CD14-positive monocyte (primary cell): ENCODE measurements around the gene SH3BP5L. TPM values are rescaled to one million over a fixed set of nuclear protein-coding genes. Genes with fewer than 3 reads are reported as not detected.

Source experiments
- DNase-seq, 3 donors: peaks; one replicate each; pipeline ENCODE4 v3.0.0-alpha.2; 2011 to 2022
- H2AFZ ChIP-seq: 2 replicates; pipeline ENCODE4 v1.6.0; 2012; ENCODE audit warnings: mild to moderate bottlenecking, low read depth, low read length, inconsistent platforms; ENCODE audit not compliant: insufficient read depth, poor library complexity, severe bottlenecking
- H3K27ac ChIP-seq, 2 donors: 1 replicate in 1 of 2; 2 replicates in 1 of 2; pipeline ENCODE4 v1.5.1; 2012 to 2013; ENCODE audit warnings: low read length in 2 of 2, control low read depth in 1 of 2, inconsistent platforms in 1 of 2, low read depth in 1 of 2, mild to moderate bottlenecking in 1 of 2
- H3K27me3 ChIP-seq, 2 donors: one replicate each; pipeline versions ENCODE4 v1.6.0 to v1.6.1; 2011 to 2013; ENCODE audit warnings: low read length in 2 of 2; ENCODE audit not compliant: control insufficient read depth in 2 of 2, insufficient read depth in 2 of 2
- H3K36me3 ChIP-seq, 2 donors: replicated peaks in 1 of 2; 1 replicate in 1 of 2; 2 replicates in 1 of 2; pipeline versions ENCODE4 v1.5.1 to v1.6.1; 2012 to 2013; ENCODE audit warnings: low read length in 2 of 2, control low read depth in 1 of 2, inconsistent platforms in 1 of 2, mild to moderate bottlenecking in 1 of 2; ENCODE audit not compliant: insufficient read depth in 2 of 2, control insufficient read depth in 1 of 2
- H3K4me1 ChIP-seq, 2 donors: 1 replicate in 1 of 2; 2 replicates in 1 of 2; pipeline versions ENCODE4 v1.5.1 to v1.6.1; 2012 to 2013; ENCODE audit warnings: low read length in 2 of 2, control low read depth in 1 of 2, inconsistent platforms in 1 of 2, mild to moderate bottlenecking in 1 of 2, moderate library complexity in 1 of 2; ENCODE audit not compliant: insufficient read depth in 2 of 2, control insufficient read depth in 1 of 2
- H3K4me2 ChIP-seq: replicated peaks from 2 replicates; pipeline ENCODE3; 2012; ENCODE audit warnings: low read length, moderate library complexity, mild to moderate bottlenecking; ENCODE audit not compliant: poor library complexity, severe bottlenecking; ENCODE audit errors: extremely low read depth
- H3K4me3 ChIP-seq, 3 experiments: fragments of 200-600 bp in 1 of 3; sonication (generic) in 1 of 3; replicated peaks in 1 of 3; 1 replicate in 2 of 3; 2 replicates in 1 of 3; pipeline ENCODE4 v1.5.1; 2011 to 2013; ENCODE audit warnings: low read length in 3 of 3, mild to moderate bottlenecking in 3 of 3, control low read depth in 2 of 3, low read depth in 2 of 3, inconsistent platforms in 1 of 3, moderate library complexity in 1 of 3
- H3K79me2 ChIP-seq: 2 replicates; pipeline ENCODE4 v1.6.0; 2012; ENCODE audit warnings: mild to moderate bottlenecking, control low read depth, inconsistent platforms, low read length, moderate library complexity; ENCODE audit not compliant: insufficient read depth
- H3K9ac ChIP-seq: 2 replicates; pipeline ENCODE4 v1.6.0; 2017; ENCODE audit warnings: low read length, mild to moderate bottlenecking; ENCODE audit not compliant: insufficient read depth, poor library complexity, severe bottlenecking
- H3K9me3 ChIP-seq, 2 donors: replicated peaks in 1 of 2; 1 replicate in 1 of 2; 2 replicates in 1 of 2; pipeline versions ENCODE4 v1.5.1 to v1.6.1; 2012 to 2013; ENCODE audit warnings: low read length in 2 of 2, control low read depth in 1 of 2; ENCODE audit not compliant: control insufficient read depth in 1 of 2, insufficient read depth in 1 of 2
- H4K20me1 ChIP-seq: 2 replicates; pipeline ENCODE4 v1.6.0; 2012; ENCODE audit warnings: mild to moderate bottlenecking, low read length, control low read depth, moderate library complexity; ENCODE audit not compliant: insufficient read depth
- H3K27ac Mint-ChIP-seq, 7 donors: one replicate each; pipeline ENCODE4 v1.8.0; 2020; ENCODE audit warnings: mild to moderate bottlenecking in 7 of 7, mixed read lengths in 7 of 7, moderate library complexity in 6 of 7, inconsistent platforms in 2 of 7
- H3K27me3 Mint-ChIP-seq, 3 donors: one replicate each; pipeline ENCODE4 v1.8.0; 2021 to 2022; ENCODE audit warnings: low read depth in 3 of 3, mild to moderate bottlenecking in 3 of 3, mixed read lengths in 3 of 3, moderate library complexity in 3 of 3, inconsistent platforms in 1 of 3
- H3K36me3 Mint-ChIP-seq, 2 donors: one replicate each; pipeline ENCODE4 v1.8.0; 2020; ENCODE audit warnings: mixed read lengths in 2 of 2, inconsistent platforms in 1 of 2, mild to moderate bottlenecking in 1 of 2
- H3K4me1 Mint-ChIP-seq: one replicate; pipeline ENCODE4 v1.8.0; 2020; ENCODE audit warnings: mild to moderate bottlenecking, mixed read lengths
- H3K4me3 Mint-ChIP-seq, 2 donors: one replicate each; pipeline ENCODE4 v1.8.0; 2020; ENCODE audit warnings: mild to moderate bottlenecking in 2 of 2, mixed read lengths in 2 of 2, moderate library complexity in 1 of 2
- H3K9me3 Mint-ChIP-seq, 7 donors: one replicate each; pipeline ENCODE4 v1.8.0; 2020 to 2022; ENCODE audit warnings: mixed read lengths in 7 of 7, mild to moderate bottlenecking in 6 of 7, moderate library complexity in 6 of 7, inconsistent platforms in 2 of 7
- CTCF ChIP-seq: fragments of 200-600 bp; IDR thresholded peaks from one replicate; pipeline ENCODE4 v1.8.0; 2022; ENCODE audit warnings: antibody characterized with exemption, mild to moderate bottlenecking
- WGBS: methylation state at CpG from one replicate; pipeline ENCODE4 v1.1.5; 2013; ENCODE audit warnings: missing lambda C conversion rate; ENCODE audit not compliant: insufficient coverage; 5-methylcytosine and 5-hydroxymethylcytosine counted together
- intact Hi-C, 2 donors: fragments of 100-400 bp; cut with micrococcal nuclease; formaldehyde crosslinking; loops; one replicate each; pipeline versions ENCODE4 v1.15.0 to v1.15.1; 2023
- polyA plus RNA-seq, 3 donors: library from polyadenylated mRNA; depleted of rRNA in 1 of 3; unstranded in 2 of 3; stranded (reverse) in 1 of 3; fragments of 300-500 nt in 2 of 3; fragments of >200 nt in 1 of 3; fragmentation: Illumina TruSeq in 2 of 3; gene quantifications; 1 replicate in 2 of 3; 2 replicates in 1 of 3; pipeline ENCODE4 v1.2.3, GENCODE V29; 2012 to 2021

Gene SH3BP5L
- polyA plus RNA-seq, 3 donors: 4.0 to 15.7 (median 4.3) TPM

GRCh38 chr1:248862695-248862997 lies 36.9 kb upstream of the SH3BP5L start:
- Histone ChIP-seq H3K9me3 (no peaks in the 10 kb centered on the region), H4K20me1 (no peaks in the 10 kb centered on the region), H3K4me2 (peak overlapping the region; percentile 88), H3K9ac (peak overlapping the region; percentile 63), H3K36me3 (no peaks in the 10 kb centered on the region), H3K79me2 (peaks cover 7% of the 10 kb centered on the region), H3K27ac (peak overlapping the region; percentile 35 to 75), H3K4me1 (peaks cover 39 to 47% of the 10 kb centered on the region in 2 donors), H2AFZ (peak overlapping the region; percentile 99), H3K4me3 (peak overlapping the region; percentile 43 to 78 (median 56)), H3K27me3 (no peaks in the 10 kb centered on the region)
- no peak for DNase-seq
- peak overlapping the region; percentile 85 to 90 for H3K4me3 Mint-ChIP-seq
- no peak for TF ChIP-seq CTCF
- peaks cover 0 to 4% (median 1%) of the 10 kb centered on the region in 3 donors for H3K27me3 Mint-ChIP-seq
- intact Hi-C loops: no loop called here
- no peaks in the 10 kb centered on the region for H3K9me3 Mint-ChIP-seq
- H3K36me3 Mint-ChIP-seq: no peaks in the 10 kb centered on the region
- peak overlapping the region; percentile 76 to 91 (median 89) for H3K27ac Mint-ChIP-seq
- H3K4me1 Mint-ChIP-seq: peaks cover 38% of the 10 kb centered on the region
- WGBS: 3% methylated on average over 3 of the region's 4 CpGs

- no peak for TF ChIP-seq CTCF
- intact Hi-C loops: no loop called here
- Histone ChIP-seq H3K36me3 (no peaks in the 10 kb centered on the region), H4K20me1 (no peaks in the 10 kb centered on the region), H3K4me3 (no peak overlapping the region), H3K4me2 (no peak overlapping the region), H3K9ac (no peak overlapping the region), H3K79me2 (peaks cover 11% of the 10 kb centered on the region), H2AFZ (no peak overlapping the region), H3K9me3 (no peaks in the 10 kb centered on the region), H3K27me3 (no peaks in the 10 kb centered on the region), H3K27ac (no peak overlapping the region), H3K4me1 (peaks cover 46 to 52% of the 10 kb centered on the region in 2 donors)
- no peaks in the 10 kb centered on the region for H3K36me3 Mint-ChIP-seq
- no CpG with 5 or more reads among the region's 2 CpGs for WGBS
- H3K27me3 Mint-ChIP-seq: peaks cover under 1 to 2% (median 1%) of the 10 kb centered on the region in 3 donors
- no peaks in the 10 kb centered on the region for H3K9me3 Mint-ChIP-seq
- no peak for DNase-seq
- no peak overlapping the region for H3K27ac Mint-ChIP-seq
- H3K4me1 Mint-ChIP-seq: peaks cover 42% of the 10 kb centered on the region
- no peak overlapping the region for H3K4me3 Mint-ChIP-seq
These were observed 35.9 kb upstream of the SH3BP5L start for GRCh38 chr1:248861616-248862015.
